Measurements from ENCODE around the gene ST8SIA6.
"Not testable (repeated sequence)": the region's sequence is repeated elsewhere in the genome, so short reads cannot be mapped to it uniquely, and the experiment has no call there.

ST8SIA6 gene

DNA sequence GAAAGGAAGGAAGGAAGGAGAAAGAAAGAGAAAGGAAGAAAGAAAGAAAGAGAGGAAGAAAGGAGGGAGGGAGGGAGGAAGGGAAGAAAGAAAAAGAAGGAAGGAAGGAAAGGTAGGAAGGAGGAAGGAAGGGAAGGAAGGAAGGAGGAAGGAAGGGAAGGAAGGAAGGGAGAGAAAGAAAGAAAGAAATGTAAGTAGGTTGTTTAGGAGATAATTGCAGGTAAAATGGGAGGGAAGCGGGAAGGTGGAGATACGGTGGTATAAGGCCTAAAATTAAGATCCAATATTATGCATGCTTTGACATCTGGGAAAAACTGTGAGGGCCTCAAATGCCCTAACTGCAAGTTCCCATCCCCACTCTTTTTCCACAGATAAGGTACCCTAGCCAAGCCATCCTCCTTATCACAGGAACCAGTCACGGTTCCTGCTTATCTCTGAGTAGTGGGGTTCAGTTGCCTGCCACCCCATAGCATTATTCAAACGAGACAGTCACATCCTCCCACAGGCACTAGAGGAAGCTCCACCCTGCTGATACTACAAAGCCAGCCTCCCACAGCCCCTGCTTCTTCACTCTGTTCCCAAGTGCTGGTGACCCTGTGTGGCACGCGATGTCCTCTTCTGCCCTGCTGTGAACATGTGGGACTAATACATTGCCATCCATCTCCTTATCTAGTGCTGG lies 28.7 kb downstream of the ST8SIA6 start:
- DNase-seq, result no peak

DNA sequence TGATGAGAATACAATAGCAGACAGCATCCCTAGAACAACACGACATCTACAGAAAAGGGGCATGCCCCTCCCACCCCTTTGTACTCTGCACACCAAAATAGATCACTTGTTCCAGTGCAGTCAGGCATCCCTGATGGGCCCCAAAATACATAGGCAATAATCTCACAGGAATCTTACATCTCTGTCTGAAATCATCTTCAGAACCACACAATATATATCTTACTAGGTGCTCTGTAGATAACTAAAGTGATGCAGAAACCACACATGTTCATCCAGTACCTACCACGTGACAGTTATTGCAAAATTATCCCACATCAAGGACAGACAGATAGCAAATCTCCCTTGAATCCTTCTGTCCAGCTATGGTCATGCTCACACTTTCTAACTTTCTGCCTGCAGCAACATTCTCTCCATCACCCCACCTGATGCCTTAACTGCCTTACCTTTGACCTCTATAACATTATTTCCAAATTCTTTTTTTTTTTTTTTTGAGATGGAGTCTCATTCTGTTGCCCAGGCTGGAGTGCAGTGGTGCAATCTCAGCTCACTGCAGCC lies 30.7 kb downstream of the ST8SIA6 start:
- no peak for DNase-seq

DNA sequence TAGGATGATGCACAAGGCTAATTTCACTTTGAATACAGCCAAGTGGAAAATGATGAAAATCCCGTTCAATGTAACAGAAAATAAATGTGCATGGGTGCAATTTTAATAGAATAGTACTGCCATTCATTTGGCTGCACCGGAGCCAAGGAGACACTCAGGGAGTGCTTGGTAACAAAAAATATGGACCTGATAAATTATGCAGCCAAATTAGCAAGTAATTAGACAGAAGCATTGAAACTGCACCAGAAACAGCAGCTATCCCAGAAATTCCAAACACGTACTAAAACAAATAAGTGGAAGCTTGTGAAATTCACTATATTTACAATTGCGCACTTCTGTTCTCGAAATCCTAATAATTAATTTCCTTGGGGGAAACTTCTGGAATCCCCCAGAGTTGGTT lies 31.5 kb downstream of the ST8SIA6 start:
- DNase-seq, result no peak

DNA sequence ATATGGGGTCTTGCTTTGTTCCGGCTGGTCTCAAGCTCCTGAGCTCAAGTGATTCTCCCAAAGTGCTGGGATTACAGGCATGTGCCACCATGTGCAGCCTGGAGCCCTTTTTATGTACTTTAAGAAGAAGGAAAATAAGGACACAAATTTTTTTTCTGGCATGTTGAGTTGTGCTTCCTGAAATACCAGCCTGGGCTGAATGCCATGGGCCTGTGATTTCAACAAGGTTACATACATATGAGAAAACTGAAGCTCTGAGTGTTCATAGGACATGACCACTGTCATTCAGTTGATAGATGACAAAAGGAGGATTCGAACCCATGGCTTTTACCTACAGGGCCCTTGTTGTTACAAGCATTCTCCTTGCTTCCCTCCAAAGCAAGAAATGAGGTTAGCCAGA lies 36.1 kb downstream of the ST8SIA6 start:
- DNase-seq, result no peak

DNA sequence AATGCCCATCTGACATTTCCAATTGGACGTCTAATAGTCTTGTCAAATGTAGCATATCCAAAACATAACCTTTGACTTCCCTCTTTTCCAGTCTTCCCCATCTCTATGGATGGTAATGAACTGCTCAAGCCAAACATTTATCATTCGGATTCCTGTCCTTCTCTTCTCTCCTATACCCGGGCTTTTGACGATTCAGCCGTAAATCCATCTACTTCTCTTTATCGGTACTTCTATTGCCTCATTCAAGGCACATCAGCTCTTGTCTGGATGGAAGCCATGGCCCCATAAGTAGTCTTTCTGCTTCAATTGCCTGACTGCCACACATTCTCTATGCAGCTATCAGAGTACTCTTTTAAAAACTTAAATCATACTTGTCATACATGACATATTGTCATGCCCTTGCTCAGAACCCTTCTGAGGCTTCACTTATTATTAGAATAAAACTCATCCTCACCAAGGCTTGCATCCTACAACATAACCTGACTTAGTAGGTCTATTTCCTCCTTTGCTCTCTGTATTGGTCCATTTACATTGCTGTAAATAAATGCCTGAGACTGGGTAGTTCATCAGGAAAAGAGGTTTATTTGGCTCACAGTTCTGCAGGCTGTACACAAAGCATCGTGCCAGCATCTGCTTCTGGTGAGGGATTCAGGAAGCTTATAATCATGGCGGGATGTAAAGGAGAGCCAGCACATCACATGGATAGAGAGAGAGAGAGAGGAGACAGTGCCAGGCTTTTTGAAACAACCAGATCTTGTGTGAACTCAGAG lies 37.8 kb downstream of the ST8SIA6 start:
- DNase-seq, result no peak

DNA sequence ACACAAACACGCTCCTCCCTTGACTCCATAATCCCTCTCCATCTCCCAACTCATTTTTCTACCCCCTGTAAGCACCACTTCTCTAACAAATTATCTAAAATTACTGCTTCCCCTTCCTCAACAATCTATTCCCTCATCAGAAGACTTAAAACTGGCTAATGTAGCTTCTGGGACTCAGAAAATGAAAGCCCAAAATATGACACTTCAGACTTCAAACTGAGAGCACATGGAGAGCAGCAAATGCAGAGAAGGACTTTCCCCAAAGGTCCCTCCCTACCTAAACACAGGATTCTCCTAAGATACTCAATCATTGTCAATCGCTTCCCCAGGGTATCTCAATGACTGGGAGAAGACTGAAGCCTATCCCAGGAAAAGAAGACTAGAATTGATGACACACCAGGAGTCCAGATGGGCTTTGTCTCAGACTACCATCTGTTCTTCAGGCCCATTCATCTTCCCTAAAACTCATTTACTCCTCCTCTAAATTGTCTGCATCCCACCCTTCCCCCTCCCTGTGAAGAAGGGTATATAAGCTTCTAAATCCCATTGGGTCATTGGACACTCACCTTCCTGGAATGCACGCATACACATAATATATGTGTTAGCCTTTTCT lies 39.2 kb downstream of the ST8SIA6 start:
- no peak for DNase-seq

DNA sequence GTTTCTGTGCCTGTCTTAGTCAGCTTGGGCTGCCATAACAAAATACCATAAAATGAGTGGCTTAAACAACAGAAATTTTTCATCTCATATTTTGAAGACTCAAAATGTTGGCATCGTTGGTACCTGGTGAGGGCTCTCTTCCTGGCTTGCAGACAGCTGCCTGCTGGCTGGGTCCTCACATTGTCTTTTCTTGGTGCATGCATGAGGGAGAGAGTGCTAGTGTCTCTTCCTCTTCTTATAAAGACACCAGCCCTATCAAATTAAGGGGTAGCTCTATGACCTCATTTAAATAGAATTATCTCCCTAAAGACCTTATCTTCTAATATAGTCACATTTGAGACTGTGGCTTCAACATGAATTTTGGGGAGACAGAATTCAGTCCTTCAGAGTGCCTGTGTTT lies 39.9 kb downstream of the ST8SIA6 start:
- DNase-seq, result no peak

DNA sequence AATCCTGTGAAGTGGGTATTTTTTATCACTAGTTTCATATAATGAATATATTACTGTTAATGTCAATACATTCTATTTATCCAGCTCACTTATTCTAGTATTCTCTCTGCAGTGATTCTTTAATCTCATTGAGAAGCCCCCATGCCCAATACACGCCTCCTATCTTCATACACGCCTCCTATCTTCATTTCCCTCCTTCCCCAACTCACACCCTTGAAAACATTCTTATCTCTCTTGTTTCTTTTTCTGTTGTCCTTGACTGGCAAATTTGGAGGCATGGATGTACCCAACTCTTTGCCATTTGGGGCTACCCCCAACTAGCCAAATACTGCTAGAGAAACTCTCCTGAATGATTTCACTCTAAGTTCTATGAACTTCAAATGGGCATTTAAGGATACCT lies 40.5 kb downstream of the ST8SIA6 start:
- no peak for DNase-seq

DNA sequence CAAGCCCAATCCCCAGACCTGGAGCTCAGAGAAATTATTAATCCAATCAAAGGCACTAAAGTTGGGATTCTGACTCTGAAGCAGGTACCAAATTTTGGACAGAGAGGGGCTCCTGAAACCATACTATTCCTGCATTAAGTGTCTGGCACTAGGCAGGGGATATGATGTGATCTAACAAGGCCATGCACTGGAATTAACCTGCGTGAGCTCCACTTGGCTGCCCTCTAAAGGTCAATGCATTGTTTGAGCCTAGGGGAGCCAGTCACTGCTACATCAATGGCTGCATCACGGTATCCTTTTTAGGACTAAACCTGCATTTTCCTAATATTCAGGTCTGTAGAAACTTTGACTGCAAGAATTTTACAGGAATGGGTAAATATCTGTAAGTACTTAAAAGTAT lies 42.1 kb downstream of the ST8SIA6 start:
- DNase-seq, result no peak

DNA sequence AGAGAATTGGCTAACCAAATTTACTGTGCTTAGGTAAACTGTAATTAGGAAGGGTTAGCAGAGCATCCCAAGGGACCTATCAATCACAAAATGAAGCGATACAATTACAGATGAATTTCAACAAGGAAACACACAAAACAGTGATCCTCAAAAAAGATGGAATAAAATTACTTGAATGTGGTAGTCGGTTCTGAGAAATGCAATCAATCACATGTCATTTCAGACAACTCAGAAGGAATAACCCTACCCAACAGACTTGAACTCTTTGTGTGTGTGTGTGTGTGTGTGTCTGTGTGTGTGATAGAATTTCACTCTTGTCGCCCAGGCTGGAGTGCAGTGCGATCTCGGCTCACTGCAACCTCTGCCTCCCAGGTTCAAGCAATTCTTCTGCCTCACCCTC lies 43.5 kb downstream of the ST8SIA6 start:
- DNase-seq, result no peak

DNA sequence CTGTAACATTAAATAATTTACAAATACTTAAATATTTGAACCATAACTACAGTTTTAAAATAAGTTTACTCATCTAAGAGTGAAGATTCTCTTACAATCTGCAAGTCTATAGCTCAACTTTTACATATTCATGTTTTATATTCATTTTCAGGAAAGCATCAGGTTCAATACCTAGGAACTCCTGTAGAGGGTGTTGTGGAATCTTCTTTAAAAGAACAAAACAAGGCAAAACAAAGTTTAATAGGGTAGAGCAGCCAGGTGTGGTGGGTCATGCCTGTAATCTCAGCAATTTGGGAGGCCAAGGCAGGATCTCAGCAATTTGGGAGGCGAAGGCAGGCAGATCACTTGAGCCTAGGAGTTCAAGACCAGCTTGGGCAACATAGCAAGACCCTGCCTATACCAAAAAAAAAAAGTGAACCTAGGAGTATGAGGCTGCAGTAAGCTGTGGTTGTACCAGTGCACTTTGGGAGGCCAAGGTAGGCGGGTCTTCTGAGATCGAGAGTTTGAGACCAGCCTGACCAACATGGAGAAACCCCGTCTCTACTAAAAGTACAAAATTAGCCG lies 45.1 kb downstream of the ST8SIA6 start:
- DNase-seq, result no peak

DNA sequence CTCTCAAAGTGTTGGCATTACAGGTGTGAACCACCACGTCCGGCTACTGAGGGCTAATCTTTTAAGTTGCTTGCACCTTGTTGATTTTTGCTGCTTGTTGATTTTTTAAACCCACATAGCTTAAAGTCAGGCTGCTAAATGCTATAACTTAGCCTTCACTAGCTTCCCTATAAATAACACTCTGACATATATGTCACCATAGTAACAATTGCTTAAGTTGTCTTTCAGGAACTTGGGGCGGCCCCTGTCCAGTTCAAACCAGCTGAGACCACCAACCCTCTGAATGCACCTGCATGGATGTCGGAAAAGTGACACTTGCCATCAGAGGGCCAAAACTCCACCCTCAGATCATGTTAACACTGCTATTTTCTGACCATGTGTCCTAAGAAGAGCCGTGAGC lies 47.3 kb downstream of the ST8SIA6 start:
- no peak for DNase-seq

DNA sequence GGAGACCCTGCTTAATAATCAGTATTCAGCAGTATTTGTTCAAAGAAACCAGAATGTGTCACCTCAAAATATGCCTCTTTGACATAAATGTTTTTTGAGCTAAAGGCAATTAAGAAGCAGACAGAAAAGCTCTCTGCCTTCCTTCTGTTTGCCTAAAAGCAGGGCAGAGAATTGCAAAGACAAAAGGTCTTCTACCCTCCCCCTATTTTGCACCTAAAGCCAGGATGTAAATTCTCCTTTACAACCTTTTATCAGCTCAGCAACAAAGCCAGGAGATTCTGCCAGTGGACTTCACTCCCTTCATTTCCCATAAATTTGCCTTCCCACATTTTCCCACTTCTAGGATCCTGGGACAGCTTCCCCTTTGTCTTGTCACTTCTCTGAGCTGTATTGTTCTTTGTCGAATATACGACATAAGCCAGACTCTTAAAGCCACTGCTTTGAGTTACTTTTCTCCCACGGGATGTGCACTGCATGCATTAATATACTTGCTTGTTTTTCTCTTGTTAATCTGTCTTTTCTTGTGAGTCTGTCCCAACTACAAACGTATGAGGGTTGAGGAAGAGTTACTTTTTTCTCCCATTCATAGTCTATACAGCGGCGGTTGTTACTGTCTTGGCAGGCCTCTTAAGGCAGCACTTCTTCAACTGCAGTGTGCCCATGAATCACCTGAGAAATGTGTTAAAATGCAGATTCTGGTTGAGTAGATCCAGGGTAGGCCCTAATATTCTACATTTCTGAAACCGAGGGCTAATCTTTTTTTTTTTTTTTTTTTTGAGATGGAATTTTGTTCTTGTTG lies 48.2 kb downstream of the ST8SIA6 start:
- DNase-seq, result no peak

DNA sequence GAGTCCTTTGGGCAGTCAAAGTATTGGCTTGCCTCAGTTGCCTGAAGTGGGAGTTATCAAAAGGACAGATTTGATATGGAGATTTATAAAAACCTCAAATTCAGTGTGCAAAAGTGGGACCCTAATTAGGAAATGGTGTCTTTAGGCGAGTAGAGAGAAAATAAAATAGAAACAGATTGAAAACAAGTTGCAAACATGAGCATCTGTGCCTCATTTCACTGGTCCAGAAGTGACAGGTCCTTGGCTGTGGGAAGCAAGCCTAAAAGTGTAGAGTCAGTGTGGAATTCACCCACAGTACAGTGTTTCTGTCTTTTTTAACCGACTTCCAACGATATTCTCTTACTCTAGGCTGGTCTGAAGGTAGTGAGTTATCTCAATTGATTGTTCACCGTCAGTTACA lies 51.2 kb downstream of the ST8SIA6 start:
- no peak for DNase-seq

DNA sequence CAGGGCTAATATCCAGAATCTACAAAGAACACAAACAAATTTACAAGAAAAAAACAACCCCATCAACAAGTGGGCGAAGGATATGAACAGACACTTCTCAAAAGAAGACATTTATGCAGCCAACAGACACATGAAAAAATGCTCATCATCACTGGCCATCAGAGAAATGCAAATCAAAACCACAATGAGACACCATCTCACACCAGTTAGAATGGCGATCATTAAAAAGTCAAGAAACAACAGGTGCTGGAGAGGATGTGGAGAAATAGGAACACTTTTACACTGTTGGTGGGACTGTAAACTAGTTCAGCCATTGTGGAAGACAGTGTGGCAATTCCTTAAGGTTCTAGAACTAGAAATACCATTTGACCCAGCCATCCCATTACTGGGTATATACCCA lies 52.4 kb downstream of the ST8SIA6 start:
- DNase-seq, result not testable (repeated sequence)

DNA sequence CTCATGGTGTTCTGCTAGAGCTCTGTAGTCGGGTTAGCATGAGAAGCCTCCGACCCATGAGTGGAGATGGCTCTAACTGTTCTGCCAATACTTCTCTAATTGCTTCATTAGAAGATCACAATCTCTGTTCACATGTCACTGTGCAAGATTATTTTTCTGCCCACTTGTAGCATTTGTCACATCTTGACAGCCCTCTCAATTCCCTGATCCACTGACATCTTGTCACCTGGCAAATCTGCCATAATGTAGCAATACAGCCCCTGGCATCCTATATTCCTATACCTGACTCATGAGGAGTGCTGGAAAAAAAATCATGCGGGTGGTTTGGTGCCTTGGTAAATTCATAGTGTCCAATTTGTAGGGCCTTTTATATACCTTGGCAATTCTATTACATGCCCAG lies 58.4 kb downstream of the ST8SIA6 start:
- DNase-seq, result no peak

DNA sequence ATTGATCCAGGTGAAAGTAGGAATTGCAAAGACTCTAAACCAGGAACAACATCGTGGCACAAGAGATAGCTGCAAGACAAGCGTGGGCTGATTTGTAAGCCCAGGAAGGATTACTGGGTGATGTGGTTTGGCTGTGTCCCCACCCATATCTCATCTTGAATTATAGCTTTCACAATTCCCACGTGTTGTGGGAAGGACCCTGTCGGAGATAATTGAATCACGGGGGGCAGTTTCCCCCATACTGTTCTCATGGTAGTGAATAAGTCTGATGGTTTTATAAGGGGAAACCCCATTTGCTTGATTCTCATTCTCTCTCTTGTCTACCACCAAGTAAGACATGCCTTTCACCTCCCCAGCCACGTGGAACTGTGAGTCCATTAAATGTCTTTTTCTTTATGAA lies 59.5 kb downstream of the ST8SIA6 start:
- no peak for DNase-seq

DNA sequence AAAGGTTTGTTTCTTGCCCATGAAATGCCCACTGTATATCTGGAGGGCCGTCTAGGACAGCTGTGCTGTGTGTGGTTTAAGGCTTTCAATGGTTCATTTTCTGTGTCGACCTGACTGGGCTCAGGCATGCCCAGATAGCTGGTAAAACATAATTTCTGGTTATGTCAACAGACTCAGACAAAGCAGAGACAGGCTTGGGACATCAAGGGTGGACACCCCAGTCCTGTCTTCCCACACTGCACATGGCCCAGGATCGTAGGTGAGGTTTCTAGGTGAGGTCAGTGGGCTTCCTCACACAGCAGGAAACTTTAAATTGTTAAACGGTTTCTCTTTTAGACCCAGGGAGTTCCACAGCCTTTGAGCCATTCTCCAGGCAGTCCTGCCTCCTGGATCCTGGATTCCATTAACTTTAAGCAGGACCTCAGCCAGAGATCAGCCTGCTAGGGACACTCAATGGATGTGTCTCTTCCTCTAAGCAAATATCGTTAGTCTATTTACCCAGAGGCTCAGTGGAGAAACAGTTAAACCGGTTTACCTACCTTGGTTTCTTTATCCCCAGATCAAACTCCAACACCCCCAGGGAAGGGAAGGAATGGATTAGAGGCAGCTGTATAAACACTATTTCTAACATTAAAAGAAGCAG lies 66.4 kb downstream of the ST8SIA6 start:
- DNase-seq, result peak; percentile 69

DNA sequence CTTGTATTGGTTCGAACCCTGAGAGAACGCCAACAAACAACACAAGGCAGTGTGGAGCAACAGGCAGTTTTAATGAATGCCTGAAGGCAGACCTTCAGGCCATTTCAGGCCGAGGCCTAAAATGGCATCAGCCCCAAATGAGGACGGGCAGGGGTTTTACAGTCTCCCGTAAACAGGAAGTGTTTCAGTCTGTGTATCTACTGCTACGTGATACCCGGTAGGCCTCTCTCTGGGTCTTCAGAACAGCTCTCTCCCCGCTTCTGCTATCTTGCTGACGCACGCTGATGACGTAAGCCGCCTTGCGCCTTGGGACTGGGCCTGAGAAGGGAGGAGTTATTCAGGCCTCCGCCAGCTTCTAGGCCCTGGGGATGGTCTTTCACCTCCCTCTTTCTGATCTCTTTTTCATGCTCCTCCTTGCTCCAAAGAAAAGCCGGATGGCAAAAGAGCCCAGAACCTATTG lies 67.7 kb downstream of the ST8SIA6 start:
- DNase-seq, result peak; percentile 77

DNA sequence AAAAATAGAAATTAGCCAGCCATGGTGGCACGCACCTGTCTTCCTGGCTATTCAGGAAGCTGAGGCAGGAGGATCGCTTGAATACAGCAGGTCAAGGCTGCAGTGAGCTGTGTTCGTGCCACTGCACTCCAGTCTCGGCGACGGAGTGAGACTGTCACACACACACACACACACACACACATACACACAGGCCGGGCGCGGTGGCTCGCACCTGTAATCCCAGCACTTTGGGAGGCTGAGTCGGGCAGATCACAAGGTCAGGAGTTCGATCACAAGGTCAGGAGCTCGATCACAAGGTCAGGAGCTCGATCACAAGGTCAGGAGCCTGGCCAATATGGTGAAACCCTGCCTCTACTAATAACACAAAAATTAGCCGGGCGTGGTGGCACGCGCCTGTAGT lies 68.4 kb downstream of the ST8SIA6 start:
- no peak for DNase-seq

DNA sequence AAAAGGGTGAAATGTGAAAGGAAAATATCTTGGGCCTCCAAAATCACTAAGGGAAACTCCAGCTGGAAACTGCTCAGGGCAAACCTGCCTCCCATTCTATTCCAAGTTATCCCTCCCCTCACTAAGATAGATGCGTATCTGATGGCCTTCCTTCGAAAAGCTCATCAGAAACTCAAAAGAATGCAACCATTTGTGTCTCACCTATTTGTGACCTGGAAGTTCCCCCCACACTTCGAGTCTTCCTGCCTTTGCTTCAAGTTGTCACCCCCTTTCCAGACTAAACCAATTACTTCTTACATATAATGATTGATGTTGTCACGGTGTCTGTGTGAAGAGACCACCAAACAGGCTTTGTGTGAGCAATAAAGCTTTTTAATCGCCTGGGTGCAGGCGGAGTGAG lies 69.3 kb downstream of the ST8SIA6 start:
- DNase-seq, result no peak
